NCI-H69 (cell line): ENCODE data around the gene OR5H1.
A peak's percentile ranks its signal among the peaks of the same experiment; 100 is the strongest.
"Not testable (repeated sequence)": the region's sequence is repeated elsewhere in the genome, so short reads cannot be mapped to it uniquely, and the experiment has no call there.

Source experiments
- DNase-seq: peaks from one replicate; lab custom pipeline; 2025; lab: John Stamatoyannopoulos, UW

OR5H1 gene

DNA sequence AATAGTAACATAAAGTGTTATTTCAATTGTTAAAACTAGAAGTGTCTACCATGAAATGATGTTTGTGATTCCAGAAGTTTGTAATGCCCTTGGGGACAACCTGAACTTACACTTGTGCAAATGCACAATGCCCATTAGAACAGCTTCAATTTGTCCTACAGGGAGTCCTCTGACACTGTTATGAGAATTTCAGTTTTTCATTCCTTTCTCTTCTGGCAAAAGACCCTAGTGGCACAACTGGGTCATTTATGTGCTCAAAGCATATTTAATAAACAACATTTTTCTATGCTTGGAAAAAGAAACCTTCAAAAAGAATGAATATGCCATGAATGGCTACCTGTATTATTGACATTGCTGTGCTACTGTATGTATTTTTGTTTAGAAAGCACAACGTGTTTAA, at the start of gene OR5H1:
Gene OR5H1, plus strand, starts transcription at position 301 of the 400 bp plus-strand sequence. CDS start 1,977 bp downstream, outside the sequence.
- no peak for DNase-seq

DNA sequence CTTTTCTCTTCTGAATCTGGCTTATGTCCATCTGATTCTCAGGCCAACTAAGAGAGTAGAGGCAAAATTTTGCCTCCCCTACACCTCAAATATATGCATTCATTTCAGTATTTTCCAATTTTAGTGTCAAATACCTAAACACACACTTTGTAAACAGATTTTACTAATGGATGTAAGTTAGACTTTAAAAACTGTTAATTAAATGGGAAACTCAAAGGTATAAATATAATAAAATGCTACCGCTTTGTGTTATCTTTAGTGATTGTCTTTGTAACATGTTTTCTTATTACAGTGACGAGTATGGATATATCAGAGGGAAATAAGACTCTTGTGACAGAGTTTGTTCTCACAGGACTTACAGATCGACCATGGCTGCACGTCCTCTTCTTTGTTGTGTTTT, 43.6 kb upstream of the OR5H1 start, which contains the start of gene OR5AC2:
Gene OR5AC2, plus strand, starts transcription at position 301 of the 400 bp plus-strand sequence. Its CDS starts 0 bp downstream, at position 301.
- no peak for DNase-seq

DNA sequence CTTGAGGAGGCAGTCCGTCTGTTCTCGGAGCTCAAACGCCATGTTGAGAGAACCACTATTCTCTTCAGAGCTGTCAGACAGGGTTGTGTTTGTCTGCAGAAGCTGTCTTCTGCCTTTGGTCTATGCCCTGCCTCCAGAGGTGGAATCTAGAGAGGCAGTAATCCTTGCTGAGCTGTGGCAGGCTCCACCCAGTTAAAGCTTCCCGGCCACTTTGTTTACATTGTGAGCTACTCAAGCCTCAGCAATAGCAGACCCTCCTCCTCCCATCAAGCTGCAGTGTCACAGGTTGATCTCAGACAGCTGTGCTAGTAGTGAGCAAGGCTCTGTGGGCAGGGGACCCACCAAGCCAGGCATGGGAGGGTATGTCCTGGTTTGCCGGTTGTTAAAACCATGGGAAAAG, 34.6 kb upstream of the OR5H1 start:
- DNase-seq, result no peak

DNA sequence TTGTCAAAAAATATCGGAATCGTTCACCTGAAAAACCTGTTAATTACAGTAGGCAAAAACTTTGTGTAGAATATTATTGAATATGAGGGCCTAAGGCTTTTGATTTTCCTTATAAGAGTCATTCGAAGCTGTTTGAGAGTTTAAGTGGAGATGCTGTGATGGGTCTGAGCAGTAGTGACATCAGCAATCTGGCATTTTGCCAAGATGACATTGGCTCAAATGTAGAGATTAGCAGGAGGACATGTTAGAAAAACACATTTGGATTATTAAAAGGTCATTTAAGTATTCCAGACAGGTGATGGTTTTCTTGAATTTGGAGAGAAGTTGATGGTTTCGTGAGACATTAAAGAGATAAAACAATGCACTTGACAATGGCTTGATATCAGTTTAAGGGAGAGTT, 30.7 kb upstream of the OR5H1 start:
- DNase-seq, result no peak

DNA sequence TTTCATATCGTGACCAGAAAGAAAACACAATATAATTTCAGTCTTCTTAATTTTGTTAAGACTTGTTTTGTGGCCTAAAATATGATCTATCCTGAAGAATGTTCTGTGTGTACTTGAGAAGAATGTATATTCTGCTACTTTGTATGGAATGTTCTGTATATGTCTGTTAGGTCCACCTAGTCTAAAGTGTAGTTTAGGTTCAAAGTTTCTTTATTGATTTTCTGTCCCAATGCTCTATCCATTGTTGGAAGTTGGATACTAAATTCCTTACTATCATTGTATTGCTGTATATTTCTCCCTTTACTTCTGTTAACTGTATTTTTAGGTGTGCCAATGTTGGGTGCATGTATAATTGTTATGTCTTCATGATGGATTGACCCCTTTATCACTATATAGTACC, 22.4 kb upstream of the OR5H1 start:
- DNase-seq, result no peak

DNA sequence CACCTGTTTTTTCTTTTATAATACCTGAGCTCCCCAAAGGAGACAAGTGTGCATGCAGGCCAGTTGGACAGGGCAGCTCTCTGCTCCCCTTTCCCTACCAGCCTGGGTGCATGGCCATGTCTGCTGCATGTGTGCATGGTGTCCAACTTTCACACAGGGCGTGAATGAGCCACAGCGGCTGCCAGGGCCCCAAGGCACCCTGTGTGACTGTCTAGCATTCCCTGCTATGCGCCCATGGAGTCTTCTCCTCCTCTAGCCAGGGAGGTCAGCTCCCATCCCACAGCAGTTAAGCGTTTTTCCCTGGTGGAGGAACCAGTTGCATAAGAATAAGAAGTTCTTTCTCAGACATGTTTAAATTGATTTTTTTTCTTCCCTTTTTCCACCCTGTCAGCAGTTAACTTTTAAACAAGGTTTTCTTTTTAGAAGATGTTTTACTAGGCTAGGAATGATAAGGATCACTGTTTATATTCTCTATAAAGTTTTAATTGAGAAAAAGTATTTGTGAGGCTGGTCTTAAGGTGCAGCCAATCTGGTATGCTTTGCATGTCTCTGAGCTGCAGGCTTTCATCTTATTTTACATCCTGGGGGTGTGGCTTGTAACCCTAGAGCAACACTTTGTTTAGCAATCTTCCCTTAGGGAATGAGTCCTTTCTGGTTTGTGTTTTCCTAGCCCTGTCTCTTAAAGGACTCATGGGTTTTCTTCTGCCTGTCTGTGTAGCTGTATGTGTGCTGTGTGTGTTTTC, 20.5 kb upstream of the OR5H1 start:
- DNase-seq, result peak; percentile 36

DNA sequence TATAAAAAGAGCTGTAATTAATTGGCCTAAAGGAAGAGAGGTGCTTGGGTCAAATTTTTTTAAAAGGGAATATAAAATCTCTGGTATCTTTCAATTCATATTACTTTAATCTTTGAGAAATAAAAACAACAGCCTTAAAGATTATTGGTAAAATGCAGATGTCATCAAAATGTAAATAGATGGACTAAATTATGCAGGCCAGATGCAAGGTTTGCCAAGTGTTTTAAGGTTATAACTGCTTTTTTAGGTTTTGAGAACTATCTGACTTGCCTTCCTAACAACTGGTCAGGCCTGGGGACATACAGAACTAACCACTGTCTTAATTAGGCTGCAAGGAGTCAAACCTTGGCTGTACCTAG, 20.0 kb upstream of the OR5H1 start:
- no peak for DNase-seq

DNA sequence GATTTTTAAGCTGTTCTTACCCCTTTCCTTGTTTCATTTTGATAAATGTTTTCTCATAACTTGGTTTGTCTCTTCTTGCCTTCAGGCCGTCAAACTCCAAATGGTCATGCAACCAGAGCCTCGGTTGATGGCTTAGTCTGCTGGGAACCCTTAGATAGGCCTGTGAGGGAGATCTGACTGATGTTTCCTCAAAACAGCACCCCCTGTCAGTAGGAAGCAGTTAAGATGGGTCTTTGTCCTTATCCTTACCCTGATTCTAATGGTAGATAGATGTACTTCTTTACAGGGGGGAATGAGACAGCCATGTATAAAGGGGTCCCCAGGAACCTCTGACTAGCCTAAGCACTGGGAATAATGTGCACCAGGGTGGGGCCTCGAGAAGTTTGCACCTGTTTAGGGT, 16.3 kb upstream of the OR5H1 start:
- DNase-seq, result peak; percentile 0

DNA sequence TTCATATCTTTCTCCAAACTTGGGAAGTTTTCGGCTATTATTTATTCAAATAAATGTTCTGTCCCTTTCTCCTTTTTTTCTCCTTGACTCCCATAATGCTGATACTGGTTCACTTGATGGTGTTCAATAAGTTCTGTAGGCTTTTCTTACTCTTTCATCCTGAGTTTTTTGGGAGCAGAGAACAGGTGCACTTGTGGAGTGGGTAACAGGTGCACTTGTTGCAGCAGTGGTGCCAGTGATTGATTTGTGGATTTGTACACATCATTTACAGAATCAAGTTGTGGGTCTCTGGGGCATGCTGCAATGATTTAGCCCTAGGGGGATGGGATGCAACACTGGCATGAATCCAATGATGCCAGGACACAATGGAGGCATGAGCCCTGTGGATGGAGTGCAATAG, 14.8 kb upstream of the OR5H1 start:
- DNase-seq, result no peak

DNA sequence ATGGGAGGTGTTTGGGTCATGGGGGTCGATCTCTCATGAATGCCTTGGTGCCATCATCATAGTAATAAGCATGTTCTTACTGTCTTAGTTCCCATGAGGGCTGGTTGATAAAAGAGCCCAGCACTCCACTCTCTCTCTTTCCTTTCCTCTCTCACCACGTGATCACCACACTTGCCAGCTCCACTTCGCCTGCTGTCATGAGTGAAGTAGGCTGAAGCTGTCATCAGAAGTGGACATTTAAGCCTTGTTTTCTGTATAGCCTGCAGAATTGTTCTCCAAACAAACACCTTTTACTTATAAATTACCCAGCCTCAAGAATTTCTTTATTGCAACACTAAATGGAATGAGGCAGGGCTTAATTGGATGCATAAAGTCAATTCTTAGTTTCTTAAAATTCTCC, 6.1 kb downstream of the OR5H1 start:
- no peak for DNase-seq

DNA sequence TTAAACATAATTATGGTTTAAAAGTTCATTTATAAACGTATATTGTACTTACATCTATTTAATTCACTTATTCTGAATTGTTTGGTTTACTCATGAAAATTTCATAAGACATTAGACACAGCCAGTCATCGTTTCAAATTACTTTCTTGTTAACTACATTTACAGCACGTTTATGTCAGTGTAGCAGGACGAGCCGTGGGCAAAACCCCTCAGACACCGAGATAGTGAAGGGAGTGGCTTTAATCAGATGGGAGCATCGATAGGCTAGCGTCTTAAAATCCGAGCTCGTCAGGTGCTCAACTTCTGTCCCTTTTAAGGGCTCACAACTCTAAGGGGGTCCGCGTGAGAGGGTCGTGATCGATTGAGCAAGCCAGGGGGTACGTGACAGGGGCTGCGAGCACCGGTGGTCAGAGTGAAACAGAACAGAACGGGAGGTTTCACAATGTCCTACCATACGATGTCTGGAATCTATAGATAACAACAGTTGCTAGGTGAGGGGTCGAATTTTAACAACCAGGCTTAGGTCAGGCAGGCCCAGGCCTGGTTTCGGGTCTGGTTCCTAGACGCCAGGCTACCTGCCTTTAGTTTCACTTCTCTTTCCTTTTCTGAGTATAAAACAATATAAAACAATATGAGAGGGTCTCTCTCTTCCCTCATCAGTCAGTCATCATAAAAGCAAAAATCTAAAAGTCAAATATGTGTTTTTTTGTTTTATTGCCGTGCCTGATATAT, 7.5 kb downstream of the OR5H1 start:
- DNase-seq, result not testable (repeated sequence)

DNA sequence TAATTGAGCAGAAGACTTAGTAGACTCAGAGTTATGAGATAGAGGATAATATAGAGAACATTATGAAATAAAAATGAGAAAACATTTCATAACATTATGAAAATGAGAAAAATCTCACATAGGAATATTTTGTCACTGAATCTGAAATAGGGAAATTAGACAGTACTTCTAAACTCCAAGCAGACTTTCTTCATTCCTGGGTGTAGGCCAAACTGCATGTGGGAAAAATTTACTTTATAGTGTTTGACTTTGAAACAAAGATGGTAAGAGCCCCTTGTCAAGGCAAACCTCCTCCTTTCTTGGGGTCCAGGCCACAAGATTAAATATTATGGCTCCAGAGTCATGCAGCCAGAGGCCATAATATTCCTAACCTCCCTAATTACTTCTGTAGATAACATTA, 10.0 kb downstream of the OR5H1 start:
- no peak for DNase-seq

DNA sequence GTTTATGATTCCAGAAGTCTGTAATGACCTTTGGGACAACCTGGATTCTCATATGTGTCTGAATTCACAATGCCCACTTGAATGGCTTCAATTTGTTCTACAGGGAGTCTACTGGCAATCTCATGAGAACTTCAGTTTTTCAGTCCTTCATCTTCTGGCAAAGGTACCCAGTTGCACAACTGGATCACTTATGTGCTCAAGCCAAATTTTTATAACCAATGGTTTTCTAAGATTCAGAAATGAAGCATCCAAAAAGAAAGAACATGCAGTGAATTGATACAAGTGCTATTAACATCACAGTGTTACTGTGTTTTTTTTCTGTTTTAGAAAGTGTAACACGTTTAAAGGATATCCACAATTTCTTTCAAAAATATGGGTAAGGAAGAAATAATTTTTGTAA, 16.7 kb downstream of the OR5H1 start, which contains the start of gene OR5H14:
Gene OR5H14, plus strand, starts transcription at position 301 of the 400 bp plus-strand sequence. CDS start 1,907 bp downstream, outside the sequence.
- DNase-seq, result no peak

DNA sequence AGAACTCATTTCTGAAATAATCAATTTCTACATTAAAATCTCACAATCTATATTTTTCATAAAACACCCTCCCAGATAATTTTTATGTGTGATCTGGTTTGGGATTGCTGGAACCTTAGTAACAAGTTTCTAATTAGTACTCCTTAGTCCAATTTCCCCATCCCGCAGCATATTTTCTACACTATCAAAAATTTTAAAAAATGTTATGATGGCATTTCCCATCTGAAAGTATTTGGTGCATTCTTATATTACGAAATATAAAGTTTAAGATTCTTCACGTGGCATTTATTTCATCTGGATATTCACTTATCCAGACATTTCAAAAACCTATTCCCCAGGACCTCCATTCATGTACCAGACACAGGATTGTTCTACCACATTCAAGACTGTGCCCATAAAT, 18.2 kb downstream of the OR5H1 start:
- no peak for DNase-seq

DNA sequence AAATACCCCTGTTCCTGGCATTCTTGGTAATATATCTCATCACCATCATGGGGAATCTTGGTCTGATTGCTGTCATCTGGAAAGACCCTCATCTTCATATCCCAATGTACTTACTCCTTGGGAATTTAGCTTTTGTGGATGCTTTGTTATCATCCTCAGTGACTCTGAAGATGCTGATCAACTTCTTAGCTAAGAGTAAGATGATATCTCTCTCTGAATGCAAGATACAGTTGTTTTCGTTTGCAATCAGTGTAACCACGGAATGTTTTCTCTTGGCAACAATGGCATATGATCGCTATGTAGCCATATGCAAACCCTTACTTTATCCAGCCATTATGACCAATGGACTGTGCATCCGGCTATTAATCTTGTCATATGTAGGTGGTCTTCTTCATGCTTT, 18.9 kb downstream of the OR5H1 start:
- DNase-seq, result not testable (repeated sequence)

DNA sequence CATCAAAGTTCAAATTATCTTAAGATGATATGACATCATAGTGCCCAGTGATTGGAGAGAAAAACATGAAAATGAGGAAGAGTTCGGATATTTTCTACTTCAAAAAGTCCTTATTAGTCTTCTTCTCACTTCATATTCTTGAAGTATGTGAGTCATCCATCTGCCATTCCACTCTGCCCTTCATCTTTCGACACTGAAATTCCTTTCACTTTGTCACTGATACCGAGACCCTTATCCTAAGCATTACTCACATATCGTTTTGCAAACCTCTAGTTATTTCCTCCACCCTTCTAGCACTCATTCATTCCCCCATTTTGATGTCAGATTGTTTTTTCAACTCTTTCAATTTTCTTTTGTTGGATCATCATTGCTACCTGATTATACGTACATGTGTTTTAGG, 20.7 kb downstream of the OR5H1 start:
- no peak for DNase-seq

DNA sequence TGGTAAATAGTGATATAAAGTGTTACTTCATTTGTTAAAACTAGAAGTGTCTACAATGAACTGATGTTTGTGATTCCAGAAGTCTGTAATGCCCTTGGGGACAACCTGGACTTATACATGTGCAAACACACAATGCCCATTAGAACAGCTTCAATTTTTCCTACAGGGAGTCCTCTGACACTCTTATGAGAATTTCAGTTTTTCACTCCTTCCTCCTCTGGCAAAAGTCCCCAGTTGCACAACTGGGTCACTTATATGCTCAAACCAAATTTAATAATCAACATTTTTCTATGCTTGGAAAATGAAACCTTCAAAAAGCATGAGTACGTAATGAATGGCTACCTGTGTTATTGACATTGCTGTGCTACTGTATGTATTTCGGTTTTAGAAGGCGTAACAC, 35.9 kb downstream of the OR5H1 start, which contains the start of gene OR5H15:
Gene OR5H15, plus strand, starts transcription at position 301 of the 400 bp plus-strand sequence. CDS start 2,004 bp downstream, outside the sequence.
- no peak for DNase-seq

DNA sequence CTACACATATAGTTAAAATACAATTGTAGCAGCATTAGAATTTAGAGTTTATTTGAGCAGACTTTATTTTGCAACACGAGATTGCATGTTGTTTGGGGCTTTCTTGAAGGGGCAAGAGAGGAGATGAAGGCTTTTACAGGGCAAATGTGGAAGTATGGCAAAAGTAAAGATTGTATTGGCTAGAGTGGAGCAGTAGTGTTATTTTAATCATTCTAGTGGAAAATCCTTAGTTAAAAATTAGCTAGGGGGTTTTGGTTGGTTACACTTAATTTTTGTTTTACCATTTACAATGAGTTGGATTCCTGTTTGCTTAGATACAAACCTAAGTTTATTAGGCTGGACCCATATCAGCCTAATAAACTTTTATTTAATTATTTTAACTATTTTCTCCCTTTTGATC, 40.5 kb downstream of the OR5H1 start:
- no peak for DNase-seq

DNA sequence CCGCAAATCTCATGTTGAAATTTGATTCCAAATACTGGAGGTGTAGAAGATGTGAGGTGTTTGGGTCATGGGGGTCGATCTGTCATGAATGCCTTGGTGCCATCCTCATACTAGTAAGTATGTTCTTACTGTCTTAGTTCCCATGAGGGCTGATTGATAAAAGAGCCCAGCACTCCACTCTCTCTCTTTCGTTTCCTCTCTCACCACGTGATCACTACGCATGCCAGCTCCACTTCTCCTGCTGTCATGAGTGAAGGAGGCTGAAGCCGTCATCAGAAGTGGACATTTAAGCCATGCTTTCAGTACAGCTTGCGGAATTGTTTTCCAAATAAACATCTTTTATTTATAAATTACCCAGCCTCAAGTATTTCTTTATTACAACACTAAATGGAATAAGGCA, 42.1 kb downstream of the OR5H1 start:
- peak; percentile 1 for DNase-seq

DNA sequence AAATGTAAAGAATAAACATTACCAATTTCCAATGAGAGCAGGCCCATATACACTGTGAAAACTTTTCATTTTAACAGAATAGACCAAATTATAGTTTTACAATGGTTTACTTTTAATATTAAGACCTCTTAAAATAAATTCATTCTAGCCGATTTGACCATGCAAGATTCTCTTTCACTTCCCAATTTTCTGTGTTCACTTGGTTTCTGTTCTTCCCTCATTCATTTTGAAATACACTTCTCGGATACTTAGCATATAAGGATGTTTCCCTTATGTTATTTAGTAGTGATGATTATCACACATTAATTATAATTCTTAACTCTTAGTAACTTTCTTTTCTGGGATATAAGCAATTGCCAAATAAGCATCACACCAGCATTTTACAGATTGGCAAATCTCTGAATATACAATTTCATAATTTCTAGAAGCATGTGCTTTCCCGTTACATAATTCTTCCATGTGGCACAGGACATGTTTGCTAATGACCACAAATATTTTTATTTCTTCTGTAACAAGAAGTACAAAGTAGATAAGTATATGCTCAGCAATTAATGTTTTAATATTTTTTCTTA, 49.9 kb downstream of the OR5H1 start:
- DNase-seq, result no peak

DNA sequence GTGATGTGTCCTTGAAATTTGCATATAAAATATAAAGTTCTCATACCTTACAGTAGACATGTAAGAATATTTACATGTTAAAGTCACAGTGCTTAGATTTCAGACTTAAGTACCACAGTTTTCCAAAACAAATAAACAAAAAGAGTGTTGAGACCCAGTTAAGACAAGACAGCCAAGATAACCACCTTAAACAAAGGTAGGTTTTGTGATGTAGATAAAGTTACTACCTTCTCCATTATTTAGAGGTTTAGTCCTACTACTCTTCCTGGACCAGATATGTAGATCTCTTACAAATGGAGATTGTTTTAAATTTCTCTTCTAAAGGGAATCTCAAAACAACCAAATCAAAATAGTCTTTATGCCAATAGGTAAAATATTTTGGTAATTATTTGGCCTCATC, 51.7 kb downstream of the OR5H1 start:
- no peak for DNase-seq

DNA sequence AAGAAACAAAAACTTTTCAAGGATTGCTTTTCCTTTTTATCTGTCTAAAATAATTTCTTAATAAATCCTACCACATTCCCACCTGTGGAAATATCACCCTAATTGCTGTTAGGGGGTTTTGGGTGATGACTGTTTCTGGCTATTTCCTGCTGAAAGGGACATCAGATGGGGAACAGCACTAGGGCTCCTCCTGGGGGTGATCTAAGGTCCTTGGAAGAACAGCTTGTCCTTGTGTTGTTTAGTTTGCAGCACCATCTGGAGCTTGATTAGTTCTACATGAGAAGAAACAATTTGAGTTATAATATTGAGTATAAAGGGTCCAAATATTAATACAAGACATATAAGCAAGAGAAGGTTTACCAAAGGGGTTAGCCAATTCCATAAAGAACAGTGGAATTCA, 54.7 kb downstream of the OR5H1 start:
- peak; percentile 1 for DNase-seq
